ENCODE measurements around the gene RC3H1. TPM values are rescaled to one million over a fixed set of nuclear protein-coding genes. Genes with fewer than 3 reads are reported as not detected.

Gene RC3H1
- total RNA-seq, 1 donor from 2014 or later = 31.4 TPM

Small RNAs within 50 kb of the gene (small RNA-seq; reads per million reads assigned to genes)
- gene RNA5SP67 (ENCODE audit: low replicate concordance) = not detected
- not detected for gene RNA5SP68 (ENCODE audit: low replicate concordance)

Other genes with a start within 250 kb of the RC3H1 start
- 17.6 TPM for gene DARS2, start 197.7 kb downstream of the RC3H1 start, total RNA-seq
- 12.6 TPM for gene CENPL, start 197.5 kb downstream of the RC3H1 start, total RNA-seq
- gene GAS5, start 154.4 kb downstream of the RC3H1 start, total RNA-seq = 295 TPM
- gene ZBTB37, start 154.0 kb downstream of the RC3H1 start, total RNA-seq = 16.7 TPM
- gene SERPINC1, start 105.0 kb downstream of the RC3H1 start, total RNA-seq = not detected
- 86.6 TPM for gene RABGAP1L, start 137.2 kb upstream of the RC3H1 start, total RNA-seq